ENCODE results near the gene SLX4IP.

SLX4IP gene

GRCh38 chr20:10643560-10643873 is 208.4 kb downstream of the SLX4IP start:
- Histone ChIP-seq H3K27me3 (replicated peaks) (no peaks in the 10 kb centered on the region), H3K4me3 (ENCODE audit: low read depth, low read length) (no peak overlapping the region), H3K27ac (peak overlapping the region; percentile 45), H3K36me3 (replicated peaks) (peaks cover 91% of the 10 kb centered on the region)
- in situ Hi-C loops (cut with HindIII; ENCODE audit: low pct_ligation_motif_present, low sequenced_read_pairs): no loop called here
- DNase-seq: no peak
- TF ChIP-seq, protein P1, sequence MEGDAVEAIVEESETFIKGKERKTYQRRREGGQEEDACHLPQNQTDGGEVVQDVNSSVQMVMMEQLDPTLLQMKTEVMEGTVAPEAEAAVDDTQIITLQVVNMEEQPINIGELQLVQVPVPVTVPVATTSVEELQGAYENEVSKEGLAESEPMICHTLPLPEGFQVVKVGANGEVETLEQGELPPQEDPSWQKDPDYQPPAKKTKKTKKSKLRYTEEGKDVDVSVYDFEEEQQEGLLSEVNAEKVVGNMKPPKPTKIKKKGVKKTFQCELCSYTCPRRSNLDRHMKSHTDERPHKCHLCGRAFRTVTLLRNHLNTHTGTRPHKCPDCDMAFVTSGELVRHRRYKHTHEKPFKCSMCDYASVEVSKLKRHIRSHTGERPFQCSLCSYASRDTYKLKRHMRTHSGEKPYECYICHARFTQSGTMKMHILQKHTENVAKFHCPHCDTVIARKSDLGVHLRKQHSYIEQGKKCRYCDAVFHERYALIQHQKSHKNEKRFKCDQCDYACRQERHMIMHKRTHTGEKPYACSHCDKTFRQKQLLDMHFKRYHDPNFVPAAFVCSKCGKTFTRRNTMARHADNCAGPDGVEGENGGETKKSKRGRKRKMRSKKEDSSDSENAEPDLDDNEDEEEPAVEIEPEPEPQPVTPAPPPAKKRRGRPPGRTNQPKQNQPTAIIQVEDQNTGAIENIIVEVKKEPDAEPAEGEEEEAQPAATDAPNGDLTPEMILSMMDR (IDR thresholded peaks at IDR 0.05; ENCODE audit: low read depth, low read length, missing control alignments): no peak

GRCh38 chr20:10644458-10645204 is 209.5 kb downstream of the SLX4IP start:
- H3K36me3 ChIP-seq (replicated peaks): peaks cover 93% of the 10 kb centered on the region
- H3K4me3 ChIP-seq (ENCODE audit: low read depth, low read length): no peak overlapping the region
- peak overlapping the region; percentile 45 for H3K27ac ChIP-seq
- no peaks in the 10 kb centered on the region for H3K27me3 ChIP-seq (replicated peaks)
- in situ Hi-C loops (cut with HindIII; ENCODE audit: low pct_ligation_motif_present, low sequenced_read_pairs): no loop called here
- no peak for DNase-seq
- TF ChIP-seq, protein P1 (IDR thresholded peaks at IDR 0.05; ENCODE audit: low read depth, low read length, missing control alignments): no peak

GRCh38 chr20:10645205-10645570 is 210.1 kb downstream of the SLX4IP start:
- in situ Hi-C loops (cut with HindIII; ENCODE audit: low pct_ligation_motif_present, low sequenced_read_pairs): no loop called here
- TF ChIP-seq, protein P1 (IDR thresholded peaks at IDR 0.05; ENCODE audit: low read depth, low read length, missing control alignments): no peak
- Histone ChIP-seq H3K27ac (no peak overlapping the region), H3K4me3 (ENCODE audit: low read depth, low read length) (no peak overlapping the region), H3K36me3 (replicated peaks) (peaks cover 94% of the 10 kb centered on the region), H3K27me3 (replicated peaks) (no peaks in the 10 kb centered on the region)
- no peak for DNase-seq

GRCh38 chr20:10646006-10646405 is 210.9 kb downstream of the SLX4IP start:
- no peak for DNase-seq
- H3K36me3 ChIP-seq (replicated peaks): peaks cover 94% of the 10 kb centered on the region
- TF ChIP-seq, protein P1 (IDR thresholded peaks at IDR 0.05; ENCODE audit: low read depth, low read length, missing control alignments): no peak
- H3K27ac ChIP-seq: no peak overlapping the region
- H3K27me3 ChIP-seq (replicated peaks): no peaks in the 10 kb centered on the region
- in situ Hi-C loops (cut with HindIII; ENCODE audit: low pct_ligation_motif_present, low sequenced_read_pairs): no loop called here
- H3K4me3 ChIP-seq (ENCODE audit: low read depth, low read length): no peak overlapping the region

- Histone ChIP-seq H3K4me3 (ENCODE audit: low read depth, low read length) (no peak overlapping the region), H3K27me3 (replicated peaks) (no peaks in the 10 kb centered on the region), H3K36me3 (replicated peaks) (peaks cover 89% of the 10 kb centered on the region), H3K27ac (no peak overlapping the region)
- DNase-seq: no peak
- TF ChIP-seq, protein P1 (IDR thresholded peaks at IDR 0.05; ENCODE audit: low read depth, low read length, missing control alignments): no peak
- in situ Hi-C loops (cut with HindIII; ENCODE audit: low pct_ligation_motif_present, low sequenced_read_pairs): no loop called here
Measured at GRCh38 chr20:10646886-10647420, 211.8 kb downstream of the SLX4IP start.

- H3K27me3 ChIP-seq (replicated peaks): no peaks in the 10 kb centered on the region
- in situ Hi-C loops (cut with HindIII; ENCODE audit: low pct_ligation_motif_present, low sequenced_read_pairs): no loop called here
- peaks cover 84% of the 10 kb centered on the region for H3K36me3 ChIP-seq (replicated peaks)
- DNase-seq: no peak
- H3K4me3 ChIP-seq (ENCODE audit: low read depth, low read length): no peak overlapping the region
- peak overlapping the region; percentile 99 for H3K27ac ChIP-seq
- TF ChIP-seq, protein P1 (IDR thresholded peaks at IDR 0.05; ENCODE audit: low read depth, low read length, missing control alignments): peak; percentile 68
Measured at GRCh38 chr20:10647471-10647870, 212.4 kb downstream of the SLX4IP start.
